Activated CD8-positive, alpha-beta T cell treated with anti-CD3 and anti-CD28 coated beads for 36 hours (primary cell): Measurements from ENCODE around the gene ANAPC13. TPM values are rescaled to one million over a fixed set of nuclear protein-coding genes. Genes with fewer than 3 reads are reported as not detected.

ENCODE experiments used
- ATAC-seq: fragments of 200-7000 bp; cut with Tn5 transposase; one replicate; pipeline ENCODE4 v1.10.0; 2021; ENCODE audit warnings: mild to moderate bottlenecking, moderate library complexity
- CTCF ChIA-PET: fragments of 350-600 bp; sonication (Branson Sonifier 250); formaldehyde crosslinking; loops from one replicate; lab custom pipeline; 2021; ENCODE audit warnings: antibody characterized with exemption; lab: Charles Lee
- POLR2A ChIA-PET: fragments of 350-600 bp; sonication (Branson Sonifier 250); formaldehyde crosslinking; loops from one replicate; lab custom pipeline; 2021; ENCODE audit warnings: antibody characterized with exemption; lab: Charles Lee
- DNase-seq: peaks from one replicate; pipeline ENCODE4 v3.0.0-alpha.2; 2020
- H3K27ac Mint-ChIP-seq: one replicate; pipeline ENCODE4 v1.8.0; 2021; ENCODE audit warnings: mild to moderate bottlenecking, mixed read lengths
- H3K27me3 Mint-ChIP-seq: one replicate; pipeline ENCODE4 v1.8.0; 2021; ENCODE audit warnings: mixed read lengths
- H3K36me3 Mint-ChIP-seq: one replicate; pipeline ENCODE4 v1.8.0; 2021; ENCODE audit warnings: low read depth, mixed read lengths
- H3K4me1 Mint-ChIP-seq: one replicate; pipeline ENCODE4 v1.8.0; 2021; ENCODE audit warnings: low read depth, mixed read lengths
- H3K4me3 Mint-ChIP-seq: one replicate; pipeline ENCODE4 v1.8.0; 2021; ENCODE audit warnings: mild to moderate bottlenecking, moderate library complexity, mixed read lengths
- H3K9me3 Mint-ChIP-seq: one replicate; pipeline ENCODE4 v1.8.0; 2021; ENCODE audit warnings: mixed read lengths
- intact Hi-C: fragments of 100-400 bp; cut with micrococcal nuclease; formaldehyde crosslinking; loops from one replicate; pipeline ENCODE4 v1.10.0; 2022
- total RNA-seq, 2 experiments: library from RNA; stranded (reverse); gene quantifications; one replicate each; pipeline ENCODE4 v1.2.3, GENCODE V29; 2021
- TF ChIP-seq, protein P1 (sequence below): fragments of 200-600 bp; IDR thresholded peaks from one replicate; pipeline ENCODE4 v1.8.0; 2022; ENCODE audit warnings: antibody characterized with exemption, mild to moderate bottlenecking

ANAPC13 gene
- total RNA-seq, 2 experiments from 2014 or later: 27.3 to 28.0 TPM

DNA sequence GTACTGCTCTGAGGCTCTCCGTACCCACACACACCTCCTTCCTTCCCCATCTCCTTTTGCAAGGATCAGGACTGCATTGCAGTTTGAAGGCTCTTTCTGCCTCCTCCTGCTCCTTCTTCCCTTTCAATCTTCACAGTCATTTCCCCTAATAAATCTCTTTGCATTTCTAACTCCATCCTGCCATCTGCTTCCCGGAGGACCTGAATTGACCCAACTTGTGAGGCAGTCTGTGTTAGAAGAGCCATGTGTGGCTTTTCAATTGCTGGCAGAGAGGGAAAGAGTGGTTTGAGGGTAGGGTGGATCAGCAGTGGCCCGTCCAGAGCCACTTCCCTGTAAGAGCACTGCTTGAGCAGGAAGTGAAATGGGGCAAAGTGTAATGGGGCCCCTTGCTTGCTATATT is 35.8 kb downstream of the ANAPC13 start:
- peaks cover 7% of the 10 kb centered on the region for H3K9me3 Mint-ChIP-seq
- H3K36me3 Mint-ChIP-seq: no peaks in the 10 kb centered on the region
- CTCF ChIA-PET: no interaction called here
- H3K27ac Mint-ChIP-seq: no peak overlapping the region
- H3K4me1 Mint-ChIP-seq: no peaks in the 10 kb centered on the region
- peaks cover 14% of the 10 kb centered on the region for H3K27me3 Mint-ChIP-seq
- TF ChIP-seq, protein P1, sequence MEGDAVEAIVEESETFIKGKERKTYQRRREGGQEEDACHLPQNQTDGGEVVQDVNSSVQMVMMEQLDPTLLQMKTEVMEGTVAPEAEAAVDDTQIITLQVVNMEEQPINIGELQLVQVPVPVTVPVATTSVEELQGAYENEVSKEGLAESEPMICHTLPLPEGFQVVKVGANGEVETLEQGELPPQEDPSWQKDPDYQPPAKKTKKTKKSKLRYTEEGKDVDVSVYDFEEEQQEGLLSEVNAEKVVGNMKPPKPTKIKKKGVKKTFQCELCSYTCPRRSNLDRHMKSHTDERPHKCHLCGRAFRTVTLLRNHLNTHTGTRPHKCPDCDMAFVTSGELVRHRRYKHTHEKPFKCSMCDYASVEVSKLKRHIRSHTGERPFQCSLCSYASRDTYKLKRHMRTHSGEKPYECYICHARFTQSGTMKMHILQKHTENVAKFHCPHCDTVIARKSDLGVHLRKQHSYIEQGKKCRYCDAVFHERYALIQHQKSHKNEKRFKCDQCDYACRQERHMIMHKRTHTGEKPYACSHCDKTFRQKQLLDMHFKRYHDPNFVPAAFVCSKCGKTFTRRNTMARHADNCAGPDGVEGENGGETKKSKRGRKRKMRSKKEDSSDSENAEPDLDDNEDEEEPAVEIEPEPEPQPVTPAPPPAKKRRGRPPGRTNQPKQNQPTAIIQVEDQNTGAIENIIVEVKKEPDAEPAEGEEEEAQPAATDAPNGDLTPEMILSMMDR: no peak
- no peak overlapping the region for H3K4me3 Mint-ChIP-seq
- ATAC-seq (no peak), DNase-seq (no peak)
- POLR2A ChIA-PET: no interaction called here
- intact Hi-C loops: no loop called here

DNA sequence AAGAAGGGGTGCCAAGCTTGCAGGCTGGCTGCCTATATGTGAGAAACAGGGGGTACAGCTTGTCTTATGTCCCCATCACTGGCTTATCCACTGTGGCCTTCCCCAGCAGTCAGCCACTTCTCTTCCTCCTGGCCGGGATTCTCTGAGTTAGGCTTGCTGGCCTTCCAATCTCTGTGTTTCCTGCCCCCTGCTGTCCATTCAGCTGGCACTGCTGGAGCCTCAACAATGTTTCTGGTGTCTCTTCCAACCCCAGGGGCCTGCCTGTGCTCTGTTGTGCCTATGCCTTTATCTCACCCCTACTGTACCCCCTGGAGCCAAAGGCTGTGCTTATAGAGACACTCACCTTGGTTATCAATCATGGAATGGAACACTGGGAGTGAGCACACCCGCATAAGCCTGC is 36.5 kb downstream of the ANAPC13 start:
- no peaks in the 10 kb centered on the region for H3K4me1 Mint-ChIP-seq
- H3K4me3 Mint-ChIP-seq: no peak overlapping the region
- intact Hi-C loops: no loop called here
- POLR2A ChIA-PET: no interaction called here
- DNase-seq: peak; percentile 12
- peaks cover 17% of the 10 kb centered on the region for H3K27me3 Mint-ChIP-seq
- H3K9me3 Mint-ChIP-seq: peaks cover 7% of the 10 kb centered on the region
- TF ChIP-seq, protein P1: no peak
- no peak overlapping the region for H3K27ac Mint-ChIP-seq
- CTCF ChIA-PET: interaction anchor here (0.9 to 1.3 kb wide), 3 partner anchors 25 to 91 kb away, joined by 3 to 6 read pairs (median 4); no protein-coding TSS in a partner anchor
- H3K36me3 Mint-ChIP-seq: no peaks in the 10 kb centered on the region
- no peak for ATAC-seq

- H3K27me3 Mint-ChIP-seq: peaks cover 17% of the 10 kb centered on the region
- POLR2A ChIA-PET: no interaction called here
- CTCF ChIA-PET: interaction anchor here (0.9 to 1.3 kb wide), 3 partner anchors 25 to 90 kb away, joined by 3 to 6 read pairs (median 4); no protein-coding TSS in a partner anchor
- H3K4me3 Mint-ChIP-seq: no peak overlapping the region
- TF ChIP-seq, protein P1: no peak
- no peaks in the 10 kb centered on the region for H3K4me1 Mint-ChIP-seq
- H3K9me3 Mint-ChIP-seq: peaks cover 7% of the 10 kb centered on the region
- intact Hi-C loops: no loop called here
- no peak overlapping the region for H3K27ac Mint-ChIP-seq
- no peak for DNase-seq
- ATAC-seq: no peak
- no peaks in the 10 kb centered on the region for H3K36me3 Mint-ChIP-seq
Measured at GRCh38 chr3:134448664-134449063, 37.1 kb downstream of the ANAPC13 start.

DNA sequence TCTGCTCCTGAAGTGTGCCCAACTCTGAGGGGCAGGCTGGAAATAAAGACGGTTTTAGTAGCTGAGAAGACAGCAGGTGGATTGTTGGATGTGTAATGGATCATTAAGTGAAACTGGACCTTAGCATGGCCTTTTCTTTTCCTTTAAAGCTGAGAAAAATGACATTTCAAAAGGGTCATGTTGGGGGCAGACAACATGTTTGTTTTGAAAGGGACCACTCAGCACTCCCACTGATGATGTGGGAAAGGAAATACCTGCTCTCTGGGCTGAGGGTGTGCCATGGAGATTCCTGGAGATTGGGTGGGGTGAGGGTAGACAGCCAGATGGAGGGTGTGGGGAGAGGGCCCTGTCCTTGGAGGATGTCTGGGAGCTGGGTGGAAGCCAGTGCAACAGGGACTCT is 38.4 kb downstream of the ANAPC13 start:
- Mint-ChIP-seq H3K27ac (no peak overlapping the region), H3K36me3 (no peaks in the 10 kb centered on the region), H3K4me1 (no peaks in the 10 kb centered on the region), H3K9me3 (peaks cover 7% of the 10 kb centered on the region), H3K4me3 (no peak overlapping the region), H3K27me3 (peaks cover 16% of the 10 kb centered on the region)
- intact Hi-C loops: no loop called here
- ATAC-seq (no peak), DNase-seq (no peak)
- POLR2A ChIA-PET: no interaction called here
- TF ChIP-seq, protein P1: no peak
- CTCF ChIA-PET: no interaction called here

DNA sequence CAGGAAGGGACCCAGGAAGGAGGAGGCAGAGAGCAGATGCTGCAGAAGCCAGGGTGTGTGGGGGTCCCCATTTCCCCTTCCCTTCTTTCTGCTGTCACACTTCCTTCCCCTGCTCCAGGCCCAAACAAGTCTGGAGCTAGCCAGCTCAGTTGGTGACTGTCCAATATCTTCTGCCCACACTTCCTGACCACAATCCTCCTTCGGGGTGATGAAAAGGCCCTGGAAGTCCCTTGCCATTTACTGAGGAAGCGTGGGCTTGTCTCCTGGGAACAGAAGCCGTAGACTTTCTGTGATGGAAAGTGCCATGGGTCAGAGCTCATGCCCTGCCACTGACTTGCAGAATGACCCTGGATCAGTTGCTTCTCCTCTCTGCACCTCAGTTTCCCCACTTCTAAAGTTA is 39.0 kb downstream of the ANAPC13 start:
- TF ChIP-seq, protein P1: no peak
- H3K36me3 Mint-ChIP-seq: no peaks in the 10 kb centered on the region
- H3K27ac Mint-ChIP-seq: no peak overlapping the region
- ChIA-PET CTCF (no interaction called here), POLR2A (no interaction called here)
- ATAC-seq (no peak), DNase-seq (no peak)
- intact Hi-C loops: no loop called here
- no peak overlapping the region for H3K4me3 Mint-ChIP-seq
- H3K4me1 Mint-ChIP-seq: no peaks in the 10 kb centered on the region
- H3K9me3 Mint-ChIP-seq: peaks cover 7% of the 10 kb centered on the region
- peaks cover 16% of the 10 kb centered on the region for H3K27me3 Mint-ChIP-seq
